Trophoblast cell (in vitro differentiated cells and primary cell): ENCODE results near the gene ATF6.

Experiments used
- DNase-seq, 2 donors: peaks; one replicate each; pipeline ENCODE4 v3.0.0-alpha.2; 2016
- H2AFZ ChIP-seq: 2 replicates; pipeline ENCODE4 v1.6.1; 2013; ENCODE audit warnings: low read length, moderate library complexity, mild to moderate bottlenecking; ENCODE audit not compliant: insufficient read depth, poor library complexity
- H2AK5ac ChIP-seq: 2 replicates; pipeline ENCODE4 v1.6.1; 2013; ENCODE audit warnings: mild to moderate bottlenecking, low read length
- H2BK120ac ChIP-seq: 2 replicates; pipeline ENCODE4 v1.6.1; 2013; ENCODE audit warnings: low read length, mild to moderate bottlenecking, moderate library complexity; ENCODE audit not compliant: insufficient read depth, poor library complexity
- H2BK12ac ChIP-seq: 2 replicates; pipeline ENCODE4 v1.6.1; 2013; ENCODE audit warnings: mild to moderate bottlenecking, low read length, moderate library complexity
- H2BK5ac ChIP-seq: 2 replicates; pipeline ENCODE4 v1.6.1; 2013; ENCODE audit warnings: low read length, low read depth, moderate library complexity, mild to moderate bottlenecking; ENCODE audit not compliant: poor library complexity
- H3K14ac ChIP-seq: 2 replicates; pipeline ENCODE4 v1.6.1; 2013; ENCODE audit warnings: mild to moderate bottlenecking, low read length
- H3K18ac ChIP-seq: 2 replicates; pipeline ENCODE4 v1.6.1; 2013; ENCODE audit warnings: mild to moderate bottlenecking, low read length
- H3K23ac ChIP-seq: 2 replicates; pipeline ENCODE4 v1.6.1; 2013; ENCODE audit warnings: low read length
- H3K27ac ChIP-seq: 2 replicates; pipeline ENCODE4 v1.5.1; 2013; ENCODE audit warnings: low read depth, mild to moderate bottlenecking, inconsistent platforms, low read length, moderate library complexity
- H3K27me3 ChIP-seq: 2 replicates; pipeline ENCODE4 v1.6.1; 2013; ENCODE audit warnings: inconsistent platforms, mild to moderate bottlenecking, low read length, moderate library complexity; ENCODE audit not compliant: insufficient read depth
- H3K36me3 ChIP-seq, 2 experiments: 1 replicate in 1 of 2; 2 replicates in 1 of 2; pipeline ENCODE4 v1.6.1; 2013; ENCODE audit warnings: low read length in 2 of 2, mild to moderate bottlenecking in 2 of 2, moderate library complexity in 1 of 2; ENCODE audit not compliant: insufficient read depth in 2 of 2, control insufficient read depth in 1 of 2
- H3K4ac ChIP-seq: 2 replicates; pipeline ENCODE4 v1.6.1; 2013; ENCODE audit warnings: low read depth, mild to moderate bottlenecking, low read length, moderate library complexity
- H3K4me1 ChIP-seq, 2 experiments: 1 replicate in 1 of 2; 2 replicates in 1 of 2; pipeline ENCODE4 v1.6.1; 2013; ENCODE audit warnings: low read length in 2 of 2, mild to moderate bottlenecking in 2 of 2, moderate library complexity in 1 of 2; ENCODE audit not compliant: insufficient read depth in 2 of 2, control insufficient read depth in 1 of 2
- H3K4me2 ChIP-seq: 2 replicates; pipeline ENCODE4 v1.6.1; 2013; ENCODE audit warnings: inconsistent platforms, mild to moderate bottlenecking, low read length, moderate library complexity
- H3K4me3 ChIP-seq: 2 replicates; pipeline ENCODE4 v1.5.1; 2013; ENCODE audit warnings: mild to moderate bottlenecking, low read depth, low read length, inconsistent platforms
- H3K79me1 ChIP-seq: one replicate; pipeline ENCODE4 v1.6.1; 2013; ENCODE audit warnings: low read length
- H3K79me2 ChIP-seq: 2 replicates; pipeline ENCODE4 v1.6.1; 2013; ENCODE audit warnings: low read length, mild to moderate bottlenecking; ENCODE audit not compliant: control insufficient read depth, insufficient read depth, poor library complexity
- H3K9ac ChIP-seq: 2 replicates; pipeline ENCODE4 v1.6.1; 2013; ENCODE audit warnings: mild to moderate bottlenecking, low read length
- H3K9me3 ChIP-seq: 2 replicates; pipeline ENCODE4 v1.6.1; 2013; ENCODE audit warnings: low read depth, mild to moderate bottlenecking, control low read depth, inconsistent platforms, low read length; ENCODE audit not compliant: insufficient read depth
- H4K12ac ChIP-seq: 2 replicates; pipeline ENCODE4 v1.6.1; 2013; ENCODE audit warnings: low read depth, mild to moderate bottlenecking, low read length, moderate library complexity
- H4K8ac ChIP-seq: 2 replicates; pipeline ENCODE4 v1.6.1; 2013; ENCODE audit warnings: low read depth, mild to moderate bottlenecking, low read length, moderate library complexity
- H4K91ac ChIP-seq: one replicate; pipeline ENCODE4 v1.6.1; 2013; ENCODE audit warnings: low read depth, mild to moderate bottlenecking, low read length, moderate library complexity
- WGBS: extraction: QIAGEN DNeasy Blood & Tissue Kit; methylation state at CpG from one replicate; pipeline ENCODE4 v1.1.7; 2013; ENCODE audit warnings: missing lambda C conversion rate; ENCODE audit not compliant: insufficient read length, insufficient coverage; ENCODE audit errors: extremely low coverage; 5-methylcytosine and 5-hydroxymethylcytosine counted together

The ATF6 gene

DNA sequence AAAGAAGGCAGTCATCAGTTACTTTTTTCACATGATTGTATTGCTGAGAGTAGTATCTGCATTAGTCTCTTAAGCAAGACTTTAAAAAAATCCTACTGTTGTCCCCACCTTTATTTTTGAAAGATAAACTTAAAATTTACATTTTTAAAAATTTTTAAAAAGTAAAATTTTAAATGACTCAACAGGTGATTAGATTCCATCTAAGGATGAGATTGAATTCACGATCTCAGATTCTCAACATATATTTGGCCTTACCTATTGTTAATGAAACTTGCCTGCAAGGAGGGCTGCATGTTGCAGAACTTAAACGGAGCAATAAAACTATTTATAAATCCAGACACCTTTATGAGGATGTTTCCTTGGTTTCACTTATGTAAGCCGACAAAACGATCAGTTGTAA, 182.3 kb downstream of the ATF6 start:
- no peak overlapping the region for H4K91ac ChIP-seq
- H2BK5ac ChIP-seq: no peak overlapping the region
- no peak overlapping the region for H2BK120ac ChIP-seq
- H3K4me1 ChIP-seq: peaks cover 0 to 1% of the 10 kb centered on the region in 2 experiments
- peaks cover 3% of the 10 kb centered on the region for H3K79me1 ChIP-seq
- no peak overlapping the region for H3K4me3 ChIP-seq
- H3K4ac ChIP-seq: no peak overlapping the region
- H3K27me3 ChIP-seq: no peaks in the 10 kb centered on the region
- no peaks in the 10 kb centered on the region for H3K36me3 ChIP-seq
- no peak overlapping the region for H4K8ac ChIP-seq
- H3K27ac ChIP-seq: no peak overlapping the region
- no peak overlapping the region for H3K4me2 ChIP-seq
- H3K23ac ChIP-seq: no peak overlapping the region
- DNase-seq: peak in 1 of 2 donors; percentile 51
- H2AK5ac ChIP-seq: no peak overlapping the region
- H3K14ac ChIP-seq: no peak overlapping the region
- H3K9ac ChIP-seq: no peak overlapping the region
- no peak overlapping the region for H4K12ac ChIP-seq
- H3K9me3 ChIP-seq: no peaks in the 10 kb centered on the region
- no CpG with 5 or more reads among the region's 4 CpGs for WGBS
- H3K79me2 ChIP-seq: no peaks in the 10 kb centered on the region
- no peak overlapping the region for H2AFZ ChIP-seq
- H2BK12ac ChIP-seq: no peak overlapping the region
- H3K18ac ChIP-seq: no peak overlapping the region

DNA sequence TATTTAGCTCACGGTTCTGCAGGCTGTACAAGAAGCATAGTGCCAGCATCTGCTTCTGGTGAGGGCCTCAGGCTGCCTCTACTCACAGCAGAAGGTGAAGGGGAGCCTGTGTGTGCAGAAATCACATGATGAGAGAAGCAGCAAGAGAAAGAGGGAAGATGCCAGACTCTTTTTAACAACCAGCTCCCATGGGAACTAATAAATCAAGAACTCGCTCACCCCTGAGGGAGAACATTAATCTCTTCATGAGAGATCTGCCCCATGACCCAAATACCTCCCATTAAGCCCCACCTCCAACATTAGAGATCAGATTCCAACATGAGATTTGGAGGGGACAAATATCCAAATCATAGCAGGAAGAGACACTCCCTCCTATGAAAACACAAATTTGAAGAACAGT, 183.4 kb downstream of the ATF6 start:
- Histone ChIP-seq H2BK12ac (no peak overlapping the region), H3K4me1 (no peaks in the 10 kb centered on the region), H3K36me3 (no peaks in the 10 kb centered on the region), H2BK5ac (no peak overlapping the region), H3K4ac (no peak overlapping the region), H3K14ac (no peak overlapping the region), H3K9ac (no peak overlapping the region), H2BK120ac (no peak overlapping the region), H3K79me1 (peaks cover 3% of the 10 kb centered on the region), H3K18ac (no peak overlapping the region), H3K27ac (no peak overlapping the region), H4K8ac (no peak overlapping the region), H3K27me3 (no peaks in the 10 kb centered on the region), H3K4me2 (no peak overlapping the region), H3K79me2 (no peaks in the 10 kb centered on the region), H2AFZ (no peak overlapping the region), H3K9me3 (no peaks in the 10 kb centered on the region), H4K12ac (no peak overlapping the region), H3K23ac (no peak overlapping the region), H3K4me3 (no peak overlapping the region), H4K91ac (no peak overlapping the region), H2AK5ac (no peak overlapping the region)
- no peak for DNase-seq
- WGBS: no CpG with 5 or more reads among the region's 2 CpGs

DNA sequence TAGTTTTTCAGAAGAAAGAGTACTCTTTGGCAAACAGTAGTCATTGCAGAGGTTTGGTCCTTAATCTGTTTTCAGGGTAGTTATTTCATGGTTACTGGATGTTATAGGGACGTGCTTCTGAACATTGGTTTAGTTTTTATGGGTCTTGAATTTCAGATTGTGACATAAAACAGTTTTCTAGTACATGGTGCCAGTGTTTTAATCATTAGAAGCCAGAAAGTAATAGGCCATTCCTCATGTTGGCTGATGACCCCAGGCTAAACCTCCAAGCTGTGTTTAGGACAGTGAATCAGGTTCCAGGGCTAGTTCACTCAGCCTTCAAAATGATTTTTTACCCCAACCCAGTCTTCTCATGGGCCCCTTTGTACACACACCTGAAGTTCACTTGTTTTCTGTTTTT, 184.3 kb downstream of the ATF6 start:
- Histone ChIP-seq H3K14ac (no peak overlapping the region), H2AK5ac (no peak overlapping the region), H3K4me1 (no peaks in the 10 kb centered on the region), H3K4ac (no peak overlapping the region), H3K27me3 (no peaks in the 10 kb centered on the region), H2AFZ (no peak overlapping the region), H2BK12ac (no peak overlapping the region), H2BK120ac (no peak overlapping the region), H3K23ac (no peak overlapping the region), H3K79me2 (no peaks in the 10 kb centered on the region), H4K8ac (no peak overlapping the region), H4K91ac (no peak overlapping the region), H3K36me3 (no peaks in the 10 kb centered on the region), H2BK5ac (no peak overlapping the region), H3K9ac (no peak overlapping the region), H3K4me3 (no peak overlapping the region), H3K79me1 (peaks cover 3% of the 10 kb centered on the region), H4K12ac (no peak overlapping the region), H3K9me3 (no peaks in the 10 kb centered on the region), H3K27ac (no peak overlapping the region), H3K18ac (no peak overlapping the region), H3K4me2 (no peak overlapping the region)
- WGBS: no CpG with 5 or more reads among the region's 1 CpG
- no peak for DNase-seq

DNA sequence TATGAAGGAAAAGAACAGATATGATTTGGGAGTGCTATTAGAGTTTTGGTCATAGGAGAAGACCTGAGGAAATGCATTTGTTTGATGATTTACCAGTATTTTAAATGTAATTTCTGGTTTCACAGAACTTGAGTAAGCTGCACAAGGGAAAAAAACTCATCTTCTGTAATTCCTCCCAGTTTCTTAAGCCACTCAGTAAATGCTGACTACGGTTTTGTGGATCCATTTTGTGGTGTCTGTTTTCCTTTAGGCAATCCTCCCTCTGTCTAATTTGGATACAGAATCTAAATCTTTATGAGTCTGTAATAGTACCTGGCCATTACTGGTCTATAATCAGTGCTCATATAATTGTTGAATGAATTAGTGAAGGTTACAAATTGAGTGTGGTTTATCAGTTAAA, 185.5 kb downstream of the ATF6 start:
- H2BK12ac ChIP-seq: no peak overlapping the region
- H3K4me2 ChIP-seq: no peak overlapping the region
- H3K4ac ChIP-seq: no peak overlapping the region
- no peak overlapping the region for H2BK120ac ChIP-seq
- H3K18ac ChIP-seq: no peak overlapping the region
- H3K27me3 ChIP-seq: no peaks in the 10 kb centered on the region
- H3K27ac ChIP-seq: no peak overlapping the region
- H4K12ac ChIP-seq: no peak overlapping the region
- H2AFZ ChIP-seq: no peak overlapping the region
- no CpG with 5 or more reads among the region's 1 CpG for WGBS
- no peak overlapping the region for H3K23ac ChIP-seq
- H4K8ac ChIP-seq: no peak overlapping the region
- H4K91ac ChIP-seq: no peak overlapping the region
- no peaks in the 10 kb centered on the region for H3K4me1 ChIP-seq
- H3K4me3 ChIP-seq: no peak overlapping the region
- no peak overlapping the region for H2BK5ac ChIP-seq
- H3K9me3 ChIP-seq: no peaks in the 10 kb centered on the region
- H3K79me2 ChIP-seq: no peaks in the 10 kb centered on the region
- H3K9ac ChIP-seq: no peak overlapping the region
- no peaks in the 10 kb centered on the region for H3K79me1 ChIP-seq
- no peak overlapping the region for H3K14ac ChIP-seq
- no peaks in the 10 kb centered on the region for H3K36me3 ChIP-seq
- H2AK5ac ChIP-seq: no peak overlapping the region
- DNase-seq: no peak
